IMR-90 (cell line): ENCODE results near the gene ZBTB47. TPM values are rescaled to one million over a fixed set of nuclear protein-coding genes. Genes with fewer than 3 reads are reported as not detected.

Experiments used
- ATAC-seq: fragments of 200-7000 bp; cut with Tn5 transposase; 2 replicates; pipeline ENCODE4 v1.9.1; 2020; ENCODE audit warnings: low read depth, mild to moderate bottlenecking, moderate library complexity
- BruUV-seq: library from RNA; stranded (reverse); fragments of 400-500 nt; replicated peaks from 2 replicates; lab custom pipeline; 2021; lab: Mats Ljungman, UMichigan
- CTCF ChIA-PET: fragments of 300-600 bp; formaldehyde crosslinking; extraction: SDS; loops from one replicate; lab custom pipeline; 2021; ENCODE audit warnings: antibody characterized with exemption; lab: Yijun Ruan, JAX
- POLR2A ChIA-PET: fragments of 300-600 bp; sonication (Branson Sonifier 250); formaldehyde crosslinking; loops from one replicate; lab custom pipeline; 2022; ENCODE audit warnings: antibody characterized with exemption; ENCODE audit not compliant: unreplicated experiment; lab: Charles Lee
- DNase-seq: peaks from one replicate; pipeline ENCODE4 v3.0.0; 2013
- H2AFZ ChIP-seq: replicated peaks from 2 replicates; pipeline ENCODE3; 2013; ENCODE audit warnings: low read length, mild to moderate bottlenecking; ENCODE audit not compliant: poor library complexity
- H2AK5ac ChIP-seq: 2 replicates; pipeline ENCODE4 v1.6.1; 2013; ENCODE audit warnings: low read depth, low read length, inconsistent platforms
- H2AK9ac ChIP-seq: replicated peaks from 2 replicates; pipeline ENCODE3; 2013; ENCODE audit warnings: mild to moderate bottlenecking, low read depth, low read length, moderate library complexity; ENCODE audit not compliant: poor library complexity
- H2BK120ac ChIP-seq: 2 replicates; pipeline ENCODE4 v1.6.1; 2013; ENCODE audit warnings: low read depth, low read length, inconsistent platforms
- H2BK15ac ChIP-seq: 3 replicates; pipeline ENCODE4 v1.6.1; 2013; ENCODE audit warnings: low read depth, low read length, inconsistent platforms
- H2BK20ac ChIP-seq: 2 replicates; pipeline ENCODE4 v1.6.1; 2013; ENCODE audit warnings: low read depth, mild to moderate bottlenecking, inconsistent platforms, low read length, moderate library complexity
- H2BK5ac ChIP-seq: 2 replicates; pipeline ENCODE4 v1.6.1; 2013; ENCODE audit warnings: mild to moderate bottlenecking, low read depth, low read length, inconsistent platforms; ENCODE audit not compliant: poor library complexity, severe bottlenecking
- H3K14ac ChIP-seq: replicated peaks from 2 replicates; pipeline ENCODE4 v1.6.1; 2013; ENCODE audit warnings: low read depth, low read length, inconsistent platforms
- H3K18ac ChIP-seq: 2 replicates; pipeline ENCODE4 v1.6.1; 2013; ENCODE audit warnings: low read depth, low read length, control low read depth
- H3K23ac ChIP-seq: 2 replicates; pipeline ENCODE4 v1.6.1; 2013; ENCODE audit warnings: low read depth, low read length, inconsistent platforms
- H3K27ac ChIP-seq: 2 replicates; pipeline ENCODE4 v1.5.1; 2013; ENCODE audit warnings: mild to moderate bottlenecking, control low read depth, low read length; ENCODE audit not compliant: insufficient read depth
- H3K27me3 ChIP-seq: 2 replicates; pipeline ENCODE4 v1.6.1; 2013; ENCODE audit warnings: low read length; ENCODE audit not compliant: control insufficient read depth, insufficient read depth
- H3K36me3 ChIP-seq: 2 replicates; pipeline ENCODE4 v1.6.1; 2013; ENCODE audit warnings: low read length, mixed read lengths; ENCODE audit not compliant: control insufficient read depth, insufficient read depth
- H3K4ac ChIP-seq: 2 replicates; pipeline ENCODE4 v1.6.1; 2013; ENCODE audit warnings: low read depth, low read length, inconsistent platforms
- H3K4me1 ChIP-seq: 2 replicates; pipeline ENCODE4 v1.6.1; 2013; ENCODE audit warnings: low read length, mixed read lengths; ENCODE audit not compliant: control insufficient read depth, insufficient read depth
- H3K4me2 ChIP-seq: 2 replicates; pipeline ENCODE4 v1.6.1; 2013; ENCODE audit warnings: low read depth, mild to moderate bottlenecking, control low read depth, low read length, moderate library complexity
- H3K4me3 ChIP-seq: 2 replicates; pipeline ENCODE4 v1.5.1; 2013; ENCODE audit warnings: low read depth, mild to moderate bottlenecking, control low read depth, low read length, moderate library complexity; ENCODE audit not compliant: insufficient read depth
- H3K56ac ChIP-seq: 2 replicates; pipeline ENCODE4 v1.6.1; 2013; ENCODE audit warnings: low read length, inconsistent platforms; ENCODE audit not compliant: insufficient read depth; ENCODE audit errors: extremely low read depth
- H3K79me1 ChIP-seq, 2 experiments: 2 replicates each; pipeline ENCODE4 v1.6.1; 2013; ENCODE audit warnings: low read length in 2 of 2, inconsistent platforms in 1 of 2, low read depth in 1 of 2
- H3K9ac ChIP-seq: 2 replicates; pipeline ENCODE4 v1.6.1; 2013; ENCODE audit warnings: low read depth, low read length, control low read depth
- H3K9me1 ChIP-seq: 2 replicates; pipeline ENCODE4 v1.6.1; 2013; ENCODE audit warnings: low read length, inconsistent platforms; ENCODE audit not compliant: insufficient read depth
- H3K9me3 ChIP-seq: 2 replicates; pipeline ENCODE4 v1.6.1; 2013; ENCODE audit warnings: low read length; ENCODE audit not compliant: control insufficient read depth, insufficient read depth
- H4K20me1 ChIP-seq: 2 replicates; pipeline ENCODE4 v1.6.1; 2013; ENCODE audit warnings: low read length, inconsistent platforms; ENCODE audit not compliant: insufficient read depth
- H4K5ac ChIP-seq: 2 replicates; pipeline ENCODE4 v1.6.1; 2013; ENCODE audit warnings: mild to moderate bottlenecking, low read depth, low read length, control low read depth
- H4K8ac ChIP-seq, 2 experiments: 2 replicates each; pipeline ENCODE4 v1.6.1; 2013; ENCODE audit warnings: low read depth in 2 of 2, low read length in 2 of 2, control low read depth in 1 of 2, inconsistent platforms in 1 of 2
- H4K91ac ChIP-seq: 2 replicates; pipeline ENCODE4 v1.6.1; 2013; ENCODE audit warnings: low read depth, low read length, inconsistent platforms; ENCODE audit not compliant: insufficient read depth
- BHLHE40 ChIP-seq: fragments of 150-350 bp; IDR thresholded peaks from 2 replicates; pipeline ENCODE4 v1.6.1; 2016; ENCODE audit warnings: mild to moderate bottlenecking, low read depth, low read length
- CEBPB ChIP-seq: IDR thresholded peaks from 2 replicates; pipeline ENCODE4 v1.6.1; 2012; ENCODE audit warnings: low read depth, low read length, improper control_type of control experiment
- CHD1 ChIP-seq: IDR thresholded peaks from 2 replicates; pipeline ENCODE4 v1.6.1; 2012; ENCODE audit warnings: low read depth, low read length, improper control_type of control experiment
- FOS ChIP-seq: fragments of 150-350 bp; IDR thresholded peaks from 2 replicates; pipeline ENCODE4 v1.6.1; 2016; ENCODE audit warnings: low read depth, low read length
- MAZ ChIP-seq: IDR thresholded peaks from 2 replicates; pipeline ENCODE4 v1.6.1; 2012; ENCODE audit warnings: low read depth, mild to moderate bottlenecking, low read length, improper control_type of control experiment, moderate library complexity, borderline replicate concordance
- MXI1 ChIP-seq: IDR thresholded peaks from 2 replicates; pipeline ENCODE4 v1.6.1; 2012; ENCODE audit warnings: low read depth, mild to moderate bottlenecking, low read length, moderate library complexity, borderline replicate concordance
- NFE2L2 ChIP-seq: fragments of 150-350 bp; IDR thresholded peaks from 2 replicates; pipeline ENCODE4 v1.6.1; 2016; ENCODE audit warnings: low read depth, mild to moderate bottlenecking, low read length
- POLR2A ChIP-seq: IDR thresholded peaks from 2 replicates; pipeline ENCODE4 v1.6.1; 2012; ENCODE audit warnings: mild to moderate bottlenecking, low read depth, low read length
- RAD21 ChIP-seq: IDR thresholded peaks from 2 replicates; pipeline ENCODE4 v1.6.1; 2012; ENCODE audit warnings: low read length, improper control_type of control experiment
- RCOR1 ChIP-seq: IDR thresholded peaks from 2 replicates; pipeline ENCODE4 v1.6.1; 2012; ENCODE audit warnings: mild to moderate bottlenecking, low read length, improper control_type of control experiment; ENCODE audit not compliant: insufficient replicate concordance
- RFX5 ChIP-seq: IDR thresholded peaks from 2 replicates; pipeline ENCODE4 v1.8.0; 2012; ENCODE audit warnings: low read depth, mild to moderate bottlenecking, low read length, moderate library complexity
- SMC3 ChIP-seq: fragments of 150-350 bp; IDR thresholded peaks from 2 replicates; pipeline ENCODE4 v1.6.1; 2016; ENCODE audit warnings: low read depth, mild to moderate bottlenecking, antibody characterized with exemption, low read length, moderate library complexity
- WGBS, 2 experiments: methylation state at CpG; one replicate each; pipeline versions ENCODE4 v1.1.5 to v1.1.7; 2013; ENCODE audit warnings: missing lambda C conversion rate in 2 of 2; ENCODE audit not compliant: insufficient read length in 1 of 2; ENCODE audit errors: extremely low coverage in 2 of 2; 5-methylcytosine and 5-hydroxymethylcytosine counted together
- dilution Hi-C: fragments of 300-500 bp; cut with HindIII; formaldehyde crosslinking; loops from one replicate; pipeline ENCODE4 v1.14.3; 2018; ENCODE audit warnings: low sequenced_read_pairs; ENCODE audit not compliant: unreplicated experiment
- in situ Hi-C: fragments of 300-500 bp; cut with MboI; formaldehyde crosslinking; loops from 3 replicates; pipeline ENCODE4 v1.14.3; 2019; ENCODE audit warnings: low sequenced_read_pairs, inconsistent platforms, mixed read lengths
- intact Hi-C: fragments of 100-400 bp; cut with micrococcal nuclease; formaldehyde crosslinking; loops from 2 replicates; pipeline ENCODE4 v1.10.0; 2022
- polyA plus RNA-seq, 3 experiments: library from polyadenylated mRNA; depleted of rRNA; stranded (reverse); fragments of >200 nt; gene quantifications; 2 replicates each; pipeline ENCODE4 v1.2.3, GENCODE V29; 2012; ENCODE audit warnings: low replicate concordance in 1 of 3
- total RNA-seq: library from RNA; depleted of rRNA; stranded (reverse); fragments of >200 nt; gene quantifications from 2 replicates; pipeline ENCODE4 v1.2.3, GENCODE V29; 2012
- TF ChIP-seq, protein P1 (sequence below): fragments of 150-350 bp; IDR thresholded peaks from 2 replicates; pipeline ENCODE4 v1.6.1; 2017; ENCODE audit warnings: mild to moderate bottlenecking, antibody characterized with exemption, low read length, low read depth
- TF ChIP-seq, protein P2 (sequence below): conservative IDR thresholded peaks from 2 replicates; pipeline ENCODE4 v1.5.1; 2012; ENCODE audit warnings: mild to moderate bottlenecking, low read depth, low read length, improper control_type of control experiment

Gene ZBTB47
- total and polyA plus RNA-seq, 2 of the 4 experiments (the other 2 are of a cell fraction), result 10.9 to 16.8 TPM

DNA sequence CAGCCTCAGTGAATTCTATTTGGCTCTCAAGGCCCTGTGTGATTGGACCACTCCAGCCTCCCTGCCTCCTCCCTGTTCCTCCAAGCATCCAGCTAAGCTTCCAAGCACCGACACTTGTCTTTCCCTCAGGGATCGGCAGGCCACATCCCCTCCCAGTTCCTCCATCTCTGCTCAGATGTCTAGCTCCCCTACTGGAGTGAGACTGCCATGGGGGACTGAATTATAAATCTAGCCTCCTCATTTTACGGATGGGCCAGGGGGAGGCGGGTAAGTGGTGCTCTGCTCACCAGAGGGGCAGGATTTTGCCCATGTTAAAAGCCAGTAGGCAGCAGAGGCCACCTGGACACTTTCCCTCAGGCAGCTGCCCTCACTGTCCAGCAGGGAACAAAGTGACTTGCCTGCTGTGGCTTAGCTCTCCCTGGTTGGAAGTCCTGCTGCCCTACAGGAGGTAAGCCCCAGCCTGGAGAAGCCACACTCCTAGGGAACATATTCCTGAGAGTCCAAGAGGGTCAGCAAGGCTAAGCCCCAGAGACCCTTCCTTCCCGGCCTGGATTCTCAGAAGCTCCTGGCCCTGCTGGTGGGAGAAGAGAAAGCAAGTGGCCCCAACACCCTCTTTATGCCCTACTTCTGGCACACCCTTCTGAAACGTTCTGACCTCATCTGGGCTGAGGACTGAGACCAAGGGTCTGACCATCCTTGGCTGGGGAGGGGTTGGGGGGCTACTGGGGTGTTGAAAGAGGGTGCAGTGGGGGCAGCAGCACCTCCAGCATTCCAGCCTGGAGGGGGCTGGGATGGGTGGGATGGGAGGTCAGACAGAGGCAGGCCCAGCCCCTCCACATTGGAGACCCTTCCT, 58.2 kb downstream of the ZBTB47 start (continued):
- no peak for TF ChIP-seq CHD1

DNA sequence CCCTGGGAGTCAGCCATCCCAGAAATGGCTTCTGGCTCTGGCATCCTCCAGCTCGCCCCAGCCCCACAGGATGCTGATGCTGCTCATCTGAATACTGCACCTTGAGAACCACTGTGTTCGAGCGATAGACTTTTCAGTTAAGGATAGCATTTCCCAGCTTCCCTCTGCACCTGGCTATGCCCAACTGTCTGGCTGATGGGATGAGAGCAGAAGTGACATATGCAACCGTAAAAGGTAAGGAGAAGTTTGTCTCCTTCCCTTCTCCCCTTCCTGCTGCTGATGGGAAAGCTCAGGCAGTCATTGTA, 58.8 kb downstream of the ZBTB47 start:
- Histone ChIP-seq H3K56ac (no peak overlapping the region), H4K91ac (no peak overlapping the region), H3K14ac (no peak overlapping the region), H3K27ac (no peak overlapping the region), H3K9me1 (no peaks in the 10 kb centered on the region), H2AK5ac (no peak overlapping the region), H4K5ac (no peak overlapping the region), H3K4me1 (no peaks in the 10 kb centered on the region), H4K20me1 (no peaks in the 10 kb centered on the region), H3K79me1 (no peaks in the 10 kb centered on the region), H3K23ac (no peak overlapping the region), H3K18ac (no peak overlapping the region), H2BK5ac (no peak overlapping the region), H3K36me3 (no peaks in the 10 kb centered on the region), H3K4me3 (no peak overlapping the region), H4K8ac (no peak overlapping the region), H3K9ac (no peak overlapping the region), H2AFZ (no peak overlapping the region), H3K4ac (no peak overlapping the region), H2BK20ac (no peak overlapping the region), H3K9me3 (no peaks in the 10 kb centered on the region), H2BK15ac (no peak overlapping the region), H2AK9ac (no peak overlapping the region), H3K27me3 (peaks cover 55% of the 10 kb centered on the region), H3K4me2 (no peak overlapping the region), H2BK120ac (no peak overlapping the region)
- DNase-seq, result no peak
- no peak for ATAC-seq
- intact Hi-C loops, result no loop called here
- dilution Hi-C loops, result no loop called here
- TF ChIP-seq CHD1, result no peak
- TF ChIP-seq FOS, result no peak
- TF ChIP-seq RFX5, result no peak
- TF ChIP-seq MXI1, result no peak
- TF ChIP-seq NFE2L2, result no peak
- no peak for TF ChIP-seq CEBPB
- no peak for TF ChIP-seq MAZ
- TF ChIP-seq, protein P1, sequence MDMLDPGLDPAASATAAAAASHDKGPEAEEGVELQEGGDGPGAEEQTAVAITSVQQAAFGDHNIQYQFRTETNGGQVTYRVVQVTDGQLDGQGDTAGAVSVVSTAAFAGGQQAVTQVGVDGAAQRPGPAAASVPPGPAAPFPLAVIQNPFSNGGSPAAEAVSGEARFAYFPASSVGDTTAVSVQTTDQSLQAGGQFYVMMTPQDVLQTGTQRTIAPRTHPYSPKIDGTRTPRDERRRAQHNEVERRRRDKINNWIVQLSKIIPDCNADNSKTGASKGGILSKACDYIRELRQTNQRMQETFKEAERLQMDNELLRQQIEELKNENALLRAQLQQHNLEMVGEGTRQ, result no peak
- no peak for TF ChIP-seq POLR2A
- no peak for TF ChIP-seq SMC3
- TF ChIP-seq BHLHE40, result no peak
- TF ChIP-seq RCOR1, result no peak
- TF ChIP-seq, protein P2, sequence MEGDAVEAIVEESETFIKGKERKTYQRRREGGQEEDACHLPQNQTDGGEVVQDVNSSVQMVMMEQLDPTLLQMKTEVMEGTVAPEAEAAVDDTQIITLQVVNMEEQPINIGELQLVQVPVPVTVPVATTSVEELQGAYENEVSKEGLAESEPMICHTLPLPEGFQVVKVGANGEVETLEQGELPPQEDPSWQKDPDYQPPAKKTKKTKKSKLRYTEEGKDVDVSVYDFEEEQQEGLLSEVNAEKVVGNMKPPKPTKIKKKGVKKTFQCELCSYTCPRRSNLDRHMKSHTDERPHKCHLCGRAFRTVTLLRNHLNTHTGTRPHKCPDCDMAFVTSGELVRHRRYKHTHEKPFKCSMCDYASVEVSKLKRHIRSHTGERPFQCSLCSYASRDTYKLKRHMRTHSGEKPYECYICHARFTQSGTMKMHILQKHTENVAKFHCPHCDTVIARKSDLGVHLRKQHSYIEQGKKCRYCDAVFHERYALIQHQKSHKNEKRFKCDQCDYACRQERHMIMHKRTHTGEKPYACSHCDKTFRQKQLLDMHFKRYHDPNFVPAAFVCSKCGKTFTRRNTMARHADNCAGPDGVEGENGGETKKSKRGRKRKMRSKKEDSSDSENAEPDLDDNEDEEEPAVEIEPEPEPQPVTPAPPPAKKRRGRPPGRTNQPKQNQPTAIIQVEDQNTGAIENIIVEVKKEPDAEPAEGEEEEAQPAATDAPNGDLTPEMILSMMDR, result no peak
- no peak for TF ChIP-seq RAD21
- no TSS peak for BruUV-seq
- ChIA-PET POLR2A (interaction anchor here (0.6 kb wide), 1 partner anchor 95 kb away, joined by 14 read pairs; no protein-coding TSS in a partner anchor), CTCF (interaction anchor here (0.6 kb wide), 1 partner anchor 154 kb away, joined by 4 read pairs; no protein-coding TSS in a partner anchor)
- no CpG with 5 or more reads among the region's 4 CpGs for WGBS, 2 experiments
- in situ Hi-C loops, result no loop called here
